ENCODE measurements around the gene SLC37A1.

SLC37A1 gene

GRCh38 chr21:42619166-42619565 is 105.5 kb downstream of the SLC37A1 start:
- peaks cover 12% of the 10 kb centered on the region; the same call in 1 of the 2 replicates for H4K20me1 ChIP-seq (ENCODE audit: insufficient read depth, low read length)
- no peak for DNase-seq
- no peaks in the 10 kb centered on the region for H3K9me3 ChIP-seq (ENCODE audit: insufficient read depth, low read length, severe bottlenecking)

GRCh38 chr21:42619841-42620240 is 106.2 kb downstream of the SLC37A1 start:
- Histone ChIP-seq H3K36me3 (ENCODE audit: insufficient read depth, low read length) (no peaks in the 10 kb centered on the region), H3K27me3 (ENCODE audit: insufficient read depth, low read length, poor library complexity) (peaks cover 15% of the 10 kb centered on the region)
- TF ChIP-seq EZH2 (IDR thresholded peaks at IDR 0.05; ENCODE audit: borderline replicate concordance, low read depth, low read length, severe bottlenecking): no peak
- no peak for TF ChIP-seq CTCF (IDR thresholded peaks at IDR 0.05; ENCODE audit: borderline replicate concordance, extremely low read depth, low read length, poor library complexity, severe bottlenecking)

More at GRCh38 chr21:42619166-42619565, 105.5 kb downstream of the SLC37A1 start:
- H3K36me3 ChIP-seq (ENCODE audit: insufficient read depth, low read length): no peaks in the 10 kb centered on the region
- peaks cover 15% of the 10 kb centered on the region for H3K4me1 ChIP-seq (ENCODE audit: insufficient read depth, low read length)
- no peak overlapping the region for H3K27ac ChIP-seq (ENCODE audit: low read length)
- no peak overlapping the region for H3K9ac ChIP-seq (ENCODE audit: low read depth, low read length)
- H2AFZ ChIP-seq (ENCODE audit: low read depth, low read length): no peak overlapping the region
- no peak overlapping the region for H3K4me2 ChIP-seq (ENCODE audit: insufficient read depth, low read length)
- ATAC-seq (ENCODE audit: insufficient read depth, low read depth): no peak
- peaks cover 15% of the 10 kb centered on the region for H3K27me3 ChIP-seq (ENCODE audit: insufficient read depth, low read length, poor library complexity)
- TF ChIP-seq EZH2 (IDR thresholded peaks at IDR 0.05; ENCODE audit: borderline replicate concordance, low read depth, low read length, severe bottlenecking) (no peak), CTCF (IDR thresholded peaks at IDR 0.05; ENCODE audit: borderline replicate concordance, extremely low read depth, low read length, poor library complexity, severe bottlenecking) (no peak)
- no peak overlapping the region for H3K4me3 ChIP-seq (ENCODE audit: low read depth in 1 of 2, low read length in 2 of 2)
- no peaks in the 10 kb centered on the region for H3K79me2 ChIP-seq (ENCODE audit: insufficient read depth, low read length)

GRCh38 chr21:42621166-42621818 is 107.6 kb downstream of the SLC37A1 start:
- H3K4me2 ChIP-seq (ENCODE audit: insufficient read depth, low read length): no peak overlapping the region
- H3K79me2 ChIP-seq (ENCODE audit: insufficient read depth, low read length): no peaks in the 10 kb centered on the region
- H3K36me3 ChIP-seq (ENCODE audit: insufficient read depth, low read length): no peaks in the 10 kb centered on the region
- peaks cover 15% of the 10 kb centered on the region for H3K27me3 ChIP-seq (ENCODE audit: insufficient read depth, low read length, poor library complexity)
- no peak for DNase-seq
- H3K4me3 ChIP-seq (ENCODE audit: low read depth in 1 of 2, low read length in 2 of 2): no peak overlapping the region
- H3K27ac ChIP-seq (ENCODE audit: low read length): no peak overlapping the region
- TF ChIP-seq EZH2 (IDR thresholded peaks at IDR 0.05; ENCODE audit: borderline replicate concordance, low read depth, low read length, severe bottlenecking): no peak
- TF ChIP-seq CTCF (IDR thresholded peaks at IDR 0.05; ENCODE audit: borderline replicate concordance, extremely low read depth, low read length, poor library complexity, severe bottlenecking): no peak
- ATAC-seq (ENCODE audit: insufficient read depth, low read depth): no peak
- no peaks in the 10 kb centered on the region for H4K20me1 ChIP-seq (ENCODE audit: insufficient read depth, low read length)
- H2AFZ ChIP-seq (ENCODE audit: low read depth, low read length): no peak overlapping the region
- no peaks in the 10 kb centered on the region for H3K9me3 ChIP-seq (ENCODE audit: insufficient read depth, low read length, severe bottlenecking)
- no peaks in the 10 kb centered on the region for H3K4me1 ChIP-seq (ENCODE audit: insufficient read depth, low read length)
- no peak overlapping the region for H3K9ac ChIP-seq (ENCODE audit: low read depth, low read length)

More at GRCh38 chr21:42619841-42620240, 106.2 kb downstream of the SLC37A1 start:
- H3K4me2 ChIP-seq (ENCODE audit: insufficient read depth, low read length): no peak overlapping the region
- H3K4me3 ChIP-seq (ENCODE audit: low read depth in 1 of 2, low read length in 2 of 2): no peak overlapping the region
- no peak overlapping the region for H3K9ac ChIP-seq (ENCODE audit: low read depth, low read length)
- no peak overlapping the region for H2AFZ ChIP-seq (ENCODE audit: low read depth, low read length)
- peaks cover 9% of the 10 kb centered on the region for H3K4me1 ChIP-seq (ENCODE audit: insufficient read depth, low read length)
- no peaks in the 10 kb centered on the region for H3K79me2 ChIP-seq (ENCODE audit: insufficient read depth, low read length)
- ATAC-seq (ENCODE audit: insufficient read depth, low read depth): no peak
- no peak overlapping the region for H3K27ac ChIP-seq (ENCODE audit: low read length)
- H4K20me1 ChIP-seq (ENCODE audit: insufficient read depth, low read length): peaks cover 9% of the 10 kb centered on the region; the same call in 1 of the 2 replicates
- no peak for DNase-seq
- no peaks in the 10 kb centered on the region for H3K9me3 ChIP-seq (ENCODE audit: insufficient read depth, low read length, severe bottlenecking)
